Ishikawa (cell line): ENCODE measurements around the gene DGKA.

Source experiments
- CEBPB ChIP-seq: IDR thresholded peaks from 2 replicates; pipeline ENCODE4 v1.6.1; 2012
- CREB1 ChIP-seq: IDR thresholded peaks from 2 replicates; pipeline ENCODE4 v1.6.1; 2012; ENCODE audit warnings: low read depth
- EGR1 ChIP-seq: IDR thresholded peaks from 2 replicates; pipeline ENCODE4 v1.6.1; 2012
- EP300 ChIP-seq: IDR thresholded peaks from 2 replicates; pipeline ENCODE4 v1.6.1; 2012; ENCODE audit warnings: borderline replicate concordance
- FOXM1 ChIP-seq: IDR thresholded peaks from 2 replicates; pipeline ENCODE4 v1.6.1; 2012; ENCODE audit warnings: low read depth, borderline replicate concordance
- MAX ChIP-seq: IDR thresholded peaks from 2 replicates; pipeline ENCODE4 v1.6.1; 2012
- NFIC ChIP-seq: IDR thresholded peaks from 2 replicates; pipeline ENCODE4 v1.6.1; 2012
- RAD21 ChIP-seq: IDR thresholded peaks from 2 replicates; pipeline ENCODE4 v1.6.1; 2012; ENCODE audit warnings: low read depth
- REST ChIP-seq: IDR thresholded peaks from 2 replicates; pipeline ENCODE4 v1.6.1; 2012; ENCODE audit warnings: low read depth, mild to moderate bottlenecking
- TAF1 ChIP-seq: IDR thresholded peaks from 2 replicates; pipeline ENCODE4 v1.6.1; 2012; ENCODE audit warnings: low read depth, mild to moderate bottlenecking
- TCF12 ChIP-seq: IDR thresholded peaks from 2 replicates; pipeline ENCODE4 v1.6.1; 2012; ENCODE audit warnings: low read depth
- TEAD4 ChIP-seq: IDR thresholded peaks from 2 replicates; pipeline ENCODE4 v1.6.1; 2012
- USF1 ChIP-seq: IDR thresholded peaks from 2 replicates; pipeline ENCODE4 v1.6.1; 2012
- YY1 ChIP-seq: IDR thresholded peaks from 2 replicates; pipeline ENCODE4 v1.6.1; 2012; ENCODE audit warnings: low read depth
- ZBTB7A ChIP-seq: IDR thresholded peaks from 2 replicates; pipeline ENCODE4 v1.6.1; 2012; ENCODE audit warnings: low read depth

DGKA gene

GRCh38 chr12:55996715-55997534 lies 66.0 kb downstream of the DGKA start, which contains the start of gene SUOX:
SUOX (plus strand) TSS chr12:55997276; CDS start chr12:56002222, 4,946 bp downstream.
- TF ChIP-seq USF1, result no peak
- TF ChIP-seq NFIC, result peak; percentile 8; the same call in 1 of the 2 replicates
- TF ChIP-seq TAF1, result peak; percentile 82
- TF ChIP-seq YY1, result peak; percentile 78
- TF ChIP-seq TEAD4, result peak; percentile 3; the same call in 1 of the 2 replicates
- peak; percentile 23; the same call in 1 of the 2 replicates for TF ChIP-seq MAX
- 0 out of 2 replicates have a peak, but pooled peaks have one; percentile 33 for TF ChIP-seq ZBTB7A
- 0 out of 2 replicates have a peak, but pooled peaks have one; percentile 28 for TF ChIP-seq CEBPB
- no peak for TF ChIP-seq REST

- TF ChIP-seq MAX (no peak), EGR1 (no peak), USF1 (no peak), CREB1 (no peak), RAD21 (no peak), TEAD4 (no peak), TCF12 (no peak), NFIC (no peak), CEBPB (no peak), FOXM1 (no peak), ZBTB7A (no peak), EP300 (no peak), YY1 (no peak), TAF1 (no peak), REST (no peak)
These were observed 66.5 kb downstream of the DGKA start for GRCh38 chr12:55997535-55997859.

- no peak for TF ChIP-seq NFIC
- TF ChIP-seq EP300, result no peak
- TF ChIP-seq CEBPB, result no peak
- TF ChIP-seq EGR1, result no peak
- no peak for TF ChIP-seq RAD21
- no peak for TF ChIP-seq REST
- TF ChIP-seq YY1, result no peak
- no peak for TF ChIP-seq USF1
- TF ChIP-seq TAF1, result no peak
- TF ChIP-seq ZBTB7A, result no peak
- no peak for TF ChIP-seq FOXM1
- no peak for TF ChIP-seq TEAD4
- TF ChIP-seq CREB1, result no peak
- TF ChIP-seq TCF12, result no peak
- TF ChIP-seq MAX, result no peak
These were observed 70.6 kb downstream of the DGKA start for GRCh38 chr12:56001487-56002100.
